HepG2 (cell line): ENCODE data around the gene DNAJC2. TPM values are rescaled to one million over a fixed set of nuclear protein-coding genes. Genes with fewer than 3 reads are reported as not detected.

Experiments used
- ARHGAP35 ChIP-seq: sonication (generic); formaldehyde crosslinking; IDR thresholded peaks from 2 replicates; pipeline ENCODE4 v1.9.0; 2022; ENCODE audit warnings: mild to moderate bottlenecking, inconsistent platforms, moderate library complexity, missing genetic modification reagents, borderline replicate concordance
- DNMT1 ChIP-seq: sonication (generic); formaldehyde crosslinking; IDR thresholded peaks from 2 replicates; pipeline ENCODE4 v1.5.1; 2020; ENCODE audit warnings: mild to moderate bottlenecking, missing genetic modification reagents
- FOXK1 ChIP-seq: sonication (generic); formaldehyde crosslinking; IDR thresholded peaks from 2 replicates; pipeline ENCODE4 v1.4.0; 2020; ENCODE audit warnings: low read depth, missing genetic modification reagents, borderline replicate concordance
- GATAD1 ChIP-seq: IDR thresholded peaks from 2 replicates; pipeline ENCODE4 v1.6.1; 2016; ENCODE audit warnings: missing genetic modification reagents, missing compliant biosample characterization
- KAT8 ChIP-seq: IDR thresholded peaks from 2 replicates; pipeline ENCODE4 v1.6.1; 2016; ENCODE audit warnings: missing genetic modification reagents, missing compliant biosample characterization
- PBX3 ChIP-seq: sonication (generic); formaldehyde crosslinking; IDR thresholded peaks from 2 replicates; pipeline ENCODE4 v1.8.1; 2023; ENCODE audit warnings: missing genetic modification reagents, inconsistent platforms, borderline replicate concordance
- PHF8 ChIP-seq: sonication (generic); formaldehyde crosslinking; IDR thresholded peaks from 2 replicates; pipeline ENCODE4 v1.5.0; 2020; ENCODE audit warnings: missing genetic modification reagents
- POLR2AphosphoS2 ChIP-seq: IDR thresholded peaks from 2 replicates; pipeline ENCODE4 v1.6.1; 2011; ENCODE audit warnings: low read depth, low read length, improper control_type of control experiment
- TAF1 ChIP-seq: sonication (generic); formaldehyde crosslinking; IDR thresholded peaks from 2 replicates; pipeline ENCODE4 v1.4.0; 2020; ENCODE audit warnings: missing genetic modification reagents
- TFDP1 ChIP-seq: IDR thresholded peaks from 2 replicates; pipeline ENCODE4 v1.6.1; 2016; ENCODE audit warnings: missing compliant biosample characterization, missing genetic modification reagents, borderline replicate concordance
- THYN1 ChIP-seq: sonication (generic); formaldehyde crosslinking; IDR thresholded peaks from 2 replicates; pipeline ENCODE4 v1.8.1; 2023; ENCODE audit warnings: low read depth, mild to moderate bottlenecking, moderate library complexity, missing genetic modification reagents, borderline replicate concordance
- ZBTB2 ChIP-seq: sonication (generic); formaldehyde crosslinking; IDR thresholded peaks from 2 replicates; pipeline ENCODE4 v1.8.0; 2022; ENCODE audit warnings: low read depth, missing genetic modification reagents
- ZNF251 ChIP-seq: sonication (generic); formaldehyde crosslinking; IDR thresholded peaks from 2 replicates; pipeline ENCODE4 v1.9.0; 2021; ENCODE audit warnings: mild to moderate bottlenecking, missing genetic modification reagents
- ZNF263 ChIP-seq: sonication (generic); formaldehyde crosslinking; IDR thresholded peaks from 2 replicates; pipeline ENCODE4 v1.4.0; 2020; ENCODE audit warnings: missing genetic modification reagents
- ZNF274 ChIP-seq: sonication (generic); formaldehyde crosslinking; IDR thresholded peaks from 2 replicates; pipeline ENCODE4 v1.5.1; 2020; ENCODE audit warnings: mild to moderate bottlenecking, missing genetic modification reagents
- ZNF639 ChIP-seq: conservative IDR thresholded peaks from 2 replicates; pipeline ENCODE4 v1.6.1; 2018; ENCODE audit warnings: missing genetic modification reagents
- ZNF704 ChIP-seq: sonication (generic); formaldehyde crosslinking; IDR thresholded peaks from 2 replicates; pipeline ENCODE4 v1.8.1; 2023; ENCODE audit warnings: mild to moderate bottlenecking, inconsistent platforms, moderate library complexity, missing genetic modification reagents, borderline replicate concordance
- ZNF761 ChIP-seq: sonication (generic); formaldehyde crosslinking; conservative IDR thresholded peaks from 2 replicates; pipeline ENCODE4 v1.4.0; 2020; ENCODE audit warnings: mild to moderate bottlenecking, missing genetic modification reagents
- ZZZ3 ChIP-seq: sonication (generic); formaldehyde crosslinking; IDR thresholded peaks from 2 replicates; pipeline ENCODE4 v1.4.0; 2020; ENCODE audit warnings: missing genetic modification reagents, mild to moderate bottlenecking, borderline replicate concordance
- polyA plus RNA-seq, 8 experiments: library from polyadenylated mRNA; depleted of rRNA in 3 of 8; stranded (reverse) in 7 of 8; unstranded in 1 of 8; fragments of >200 nt; fragmentation: Illumina TruSeq in 4 of 8; extraction: Trizol in 4 of 8; gene quantifications; 2 replicates each; pipeline versions ENCODE4 v1.2.1 to v1.2.3, GENCODE V29; 2011 to 2016; ENCODE audit warnings: low read depth in 4 of 8, missing spikeins in 1 of 8, mixed read lengths in 1 of 8; ENCODE audit not compliant: insufficient read depth in 1 of 8
- total RNA-seq, 5 experiments: library from RNA; depleted of rRNA; stranded (reverse); fragments of >200 nt; fragmentation: Illumina TruSeq; extraction: Trizol; gene quantifications; 2 replicates each; pipeline ENCODE4 v1.2.3, GENCODE V29; 2016; ENCODE audit warnings: low read depth in 1 of 5

The DNAJC2 gene
- total and polyA plus RNA-seq, 2 of the 13 experiments (the other 11 are each of a cell fraction or from before 2014, with no cell fraction given): 19.6 to 42.0 TPM

- TF ChIP-seq PBX3 (CRISPR knock-in tag) (0 out of 2 replicates have a peak, but pooled peaks have one; percentile 54), ZNF251 (CRISPR knock-in tag) (no peak), ZNF263 (CRISPR knock-in tag) (no peak), ZNF274 (peak; percentile 60; the same call in 1 of the 2 replicates), ZBTB2 (CRISPR knock-in tag) (0 out of 2 replicates have a peak, but pooled peaks have one; percentile 31), ZZZ3 (peak; percentile 81; the same call in 1 of the 2 replicates), POLR2AphosphoS2 (no peak), FOXK1 (CRISPR knock-in tag) (peak; percentile 80; the same call in 1 of the 2 replicates), TFDP1 (CRISPR knock-in tag) (peak; percentile 93), ZNF761 (CRISPR knock-in tag) (0 out of 2 replicates have a peak, but pooled peaks have one; percentile 47), THYN1 (CRISPR knock-in tag) (no peak), ZNF704 (CRISPR knock-in tag) (no peak; the same call in none of the 2 replicates), DNMT1 (peak; percentile 41; the same call in 1 of the 2 replicates), ARHGAP35 (CRISPR knock-in tag) (peak; percentile 55), GATAD1 (CRISPR knock-in tag) (peak; percentile 98), TAF1 (peak; percentile 94), KAT8 (CRISPR knock-in tag) (peak; percentile 99), ZNF639 (CRISPR knock-in tag) (peak; percentile 44; the same call in 1 of the 2 replicates), PHF8 (CRISPR knock-in tag) (peak; percentile 85)
These were observed at the start of gene DNAJC2 (continued) for GRCh38 chr7:103344453-103345149.
